Measurements from ENCODE around the gene PPP1CB. TPM values are rescaled to one million over a fixed set of nuclear protein-coding genes. Genes with fewer than 3 reads are reported as not detected.

PPP1CB gene
- total RNA-seq, 2 experiments from 2014 or later: 229 to 232 TPM

DNA sequence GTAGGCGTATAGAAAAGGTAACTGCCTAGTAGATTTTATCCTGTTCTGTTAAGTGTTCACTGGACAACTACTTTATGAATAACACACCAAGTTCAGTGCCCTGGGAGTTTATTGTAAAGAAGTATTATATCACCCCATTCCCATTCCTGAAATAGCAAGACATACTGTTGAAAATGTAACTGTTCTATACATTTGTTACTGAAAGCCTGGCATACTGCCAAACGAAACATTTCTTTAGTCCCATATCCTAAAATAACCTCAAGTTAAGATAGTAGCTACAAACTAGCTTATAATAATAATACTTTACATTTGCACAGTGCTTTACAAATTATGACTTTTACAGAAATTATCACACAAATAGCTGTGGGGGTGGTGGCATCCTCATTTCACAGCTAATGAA, 84.2 kb downstream of the PPP1CB start:
- Mint-ChIP-seq H3K36me3 (no peaks in the 10 kb centered on the region), H3K27me3 (no peaks in the 10 kb centered on the region), H3K9me3 (no peaks in the 10 kb centered on the region), H3K27ac (no peak overlapping the region), H3K4me3 (no peak overlapping the region), H3K4me1 (no peaks in the 10 kb centered on the region)
- DNase-seq: no peak

DNA sequence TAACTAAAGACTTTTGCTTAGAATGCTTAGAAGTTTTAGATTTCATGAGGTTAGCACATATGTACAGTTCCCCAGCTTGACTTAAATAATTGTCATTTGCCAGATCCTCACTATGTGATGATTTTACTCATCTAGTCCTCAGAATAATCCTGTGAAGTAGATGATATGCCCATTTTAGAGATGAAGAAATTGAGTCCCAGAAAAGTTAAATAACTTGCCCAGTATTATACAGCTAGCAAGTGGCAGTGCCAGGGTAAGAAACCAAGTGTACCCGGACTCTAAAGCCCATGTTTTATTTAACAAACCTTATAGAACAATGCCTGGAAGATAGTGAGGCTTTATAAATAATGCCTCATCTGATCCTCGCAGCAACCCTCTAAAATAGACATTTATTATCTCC, 87.3 kb downstream of the PPP1CB start:
- no peak overlapping the region for H3K27ac Mint-ChIP-seq
- H3K4me1 Mint-ChIP-seq: no peaks in the 10 kb centered on the region
- H3K9me3 Mint-ChIP-seq: no peaks in the 10 kb centered on the region
- no peaks in the 10 kb centered on the region for H3K36me3 Mint-ChIP-seq
- DNase-seq: no peak
- H3K27me3 Mint-ChIP-seq: no peaks in the 10 kb centered on the region
- H3K4me3 Mint-ChIP-seq: no peak overlapping the region

DNA sequence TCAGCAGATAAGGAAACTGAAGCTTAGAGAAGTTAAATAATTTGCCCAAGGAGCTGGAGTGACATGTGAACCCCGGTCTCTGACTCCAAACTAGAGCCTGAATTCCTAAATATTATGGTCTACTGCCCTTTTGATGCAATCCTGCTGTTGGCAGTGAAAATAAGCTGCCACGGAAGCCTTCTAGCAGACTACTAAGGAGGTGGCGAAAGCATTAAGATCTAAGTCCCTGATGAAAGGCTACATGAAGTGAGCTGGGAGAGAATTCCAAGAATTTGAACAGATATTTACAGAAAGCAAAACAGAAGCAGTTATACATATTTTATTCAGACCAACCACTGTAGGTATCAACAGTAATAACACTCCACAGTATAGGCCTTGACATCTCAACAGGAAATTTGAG, 90.4 kb downstream of the PPP1CB start:
- H3K4me1 Mint-ChIP-seq: no peaks in the 10 kb centered on the region
- no peak overlapping the region for H3K27ac Mint-ChIP-seq
- H3K27me3 Mint-ChIP-seq: no peaks in the 10 kb centered on the region

More for the DNA sequence above, 90.4 kb downstream of the PPP1CB start:
- Mint-ChIP-seq H3K36me3 (peaks cover 4% of the 10 kb centered on the region), H3K9me3 (no peaks in the 10 kb centered on the region), H3K4me3 (no peak overlapping the region)
- no peak for DNase-seq

Other genes with a start within 250 kb of the PPP1CB start
- under 1 TPM; 0.40 to 0.85 TPM for gene SPDYA, start 59.0 kb downstream of the PPP1CB start, total RNA-seq
- gene TRMT61B, start 118.5 kb downstream of the PPP1CB start, total RNA-seq: 10 to 100 TPM; 18.9 to 20.6 TPM
- 100 to 1,000 TPM; 179 to 191 TPM for gene WDR43, start 142.8 kb downstream of the PPP1CB start, total RNA-seq
- gene TOGARAM2, start 229.5 kb downstream of the PPP1CB start, total RNA-seq: 1 to 10 TPM; 1.9 to 2.0 TPM